Activated naive CD4-positive, alpha-beta T cell treated with anti-CD3 and anti-CD28 coated beads, Interleukin-2, amount 50 U/mL, for 24 hours (primary cell): Measurements from ENCODE around the gene PHPT1.
A peak's percentile ranks its signal among the peaks of the same experiment; 100 is the strongest.
"Not testable (repeated sequence)": the region's sequence is repeated elsewhere in the genome, so short reads cannot be mapped to it uniquely, and the experiment has no call there.

Source experiments
- H3K27ac Mint-ChIP-seq: one replicate; pipeline ENCODE4 v1.8.0; 2021; ENCODE audit warnings: mild to moderate bottlenecking, mixed read lengths
- H3K27me3 Mint-ChIP-seq: one replicate; pipeline ENCODE4 v1.8.0; 2021; ENCODE audit warnings: mixed read lengths
- H3K36me3 Mint-ChIP-seq: one replicate; pipeline ENCODE4 v1.8.0; 2021; ENCODE audit warnings: mixed read lengths
- H3K4me1 Mint-ChIP-seq: one replicate; pipeline ENCODE4 v1.8.0; 2021; ENCODE audit warnings: mixed read lengths
- H3K4me3 Mint-ChIP-seq: one replicate; pipeline ENCODE4 v1.8.0; 2021; ENCODE audit warnings: mild to moderate bottlenecking, mixed read lengths
- H3K9me3 Mint-ChIP-seq: one replicate; pipeline ENCODE4 v1.8.0; 2021; ENCODE audit warnings: mixed read lengths

Gene PHPT1

DNA sequence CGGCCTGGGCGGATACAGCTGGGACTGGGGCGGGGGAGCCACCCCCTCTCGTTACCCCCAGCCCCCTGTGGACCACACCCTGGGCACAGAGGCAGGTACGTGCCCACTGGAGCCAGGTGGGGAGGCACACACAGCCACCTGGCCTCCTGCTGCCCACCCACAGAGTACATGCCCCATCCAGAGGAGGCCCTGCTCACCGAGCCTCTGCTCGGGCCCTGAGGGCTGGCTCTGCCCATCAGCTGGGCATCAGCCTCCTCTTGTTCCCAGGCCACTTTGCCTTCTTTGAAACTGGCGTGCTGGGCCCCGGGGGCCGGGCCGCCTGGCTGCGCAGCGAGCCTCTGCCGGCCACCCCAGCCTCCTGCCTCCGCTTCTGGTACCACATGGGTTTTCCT lies 9.2 kb downstream of the PHPT1 start:
- no peaks in the 10 kb centered on the region for H3K27me3 Mint-ChIP-seq
- no peaks in the 10 kb centered on the region for H3K4me1 Mint-ChIP-seq

DNA sequence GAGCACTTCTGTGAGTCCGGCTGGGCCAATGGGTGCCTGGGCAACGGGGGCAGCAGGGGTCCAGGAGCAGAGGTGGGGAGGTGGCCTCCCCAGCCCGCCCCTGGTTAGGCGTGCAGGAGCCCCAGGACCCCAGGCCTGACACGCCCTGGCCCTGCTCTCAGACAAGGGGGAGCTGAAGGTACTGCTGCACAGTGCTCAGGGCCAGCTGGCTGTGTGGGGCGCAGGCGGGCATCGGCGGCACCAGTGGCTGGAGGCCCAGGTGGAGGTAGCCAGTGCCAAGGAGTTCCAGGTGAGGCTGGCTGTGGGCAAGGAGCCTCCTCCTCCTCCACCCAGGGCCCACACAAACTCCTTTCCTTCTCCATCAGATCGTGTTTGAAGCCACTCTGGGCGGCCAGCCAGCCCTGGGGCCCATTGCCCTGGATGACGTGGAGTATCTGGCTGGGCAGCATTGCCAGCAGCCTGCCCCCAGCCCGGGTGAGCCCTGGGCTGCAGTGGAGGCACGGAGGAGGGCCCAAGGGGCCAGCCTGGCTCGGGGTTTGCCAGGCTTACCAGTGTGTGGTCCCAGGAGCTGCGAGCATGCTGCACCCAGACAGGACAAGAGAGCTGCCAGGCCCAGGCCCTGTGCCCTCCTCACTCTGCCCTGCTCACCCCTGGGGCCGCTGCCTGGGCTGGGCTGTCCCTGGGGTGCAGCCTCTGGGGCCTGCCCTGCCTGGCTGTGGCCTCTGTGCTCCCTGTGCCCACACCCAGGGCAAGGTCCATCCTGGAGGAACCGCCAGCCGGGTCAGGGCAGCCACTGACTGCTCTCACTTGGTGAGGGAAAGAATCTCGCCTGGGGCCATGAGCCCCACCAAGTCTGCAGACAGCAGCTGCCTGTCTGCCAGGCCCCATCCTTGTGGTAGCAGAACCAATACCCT lies 9.9 kb downstream of the PHPT1 start:
- Mint-ChIP-seq H3K27me3 (no peaks in the 10 kb centered on the region), H3K36me3 (peaks cover 1% of the 10 kb centered on the region), H3K27ac (no peak overlapping the region), H3K4me3 (no peak overlapping the region), H3K4me1 (peaks cover 5% of the 10 kb centered on the region), H3K9me3 (no peaks in the 10 kb centered on the region)

More for the DNA sequence above, 9.2 kb downstream of the PHPT1 start:
- no peak overlapping the region for H3K27ac Mint-ChIP-seq
- no peaks in the 10 kb centered on the region for H3K9me3 Mint-ChIP-seq
- no peak overlapping the region for H3K4me3 Mint-ChIP-seq
- no peaks in the 10 kb centered on the region for H3K36me3 Mint-ChIP-seq

DNA sequence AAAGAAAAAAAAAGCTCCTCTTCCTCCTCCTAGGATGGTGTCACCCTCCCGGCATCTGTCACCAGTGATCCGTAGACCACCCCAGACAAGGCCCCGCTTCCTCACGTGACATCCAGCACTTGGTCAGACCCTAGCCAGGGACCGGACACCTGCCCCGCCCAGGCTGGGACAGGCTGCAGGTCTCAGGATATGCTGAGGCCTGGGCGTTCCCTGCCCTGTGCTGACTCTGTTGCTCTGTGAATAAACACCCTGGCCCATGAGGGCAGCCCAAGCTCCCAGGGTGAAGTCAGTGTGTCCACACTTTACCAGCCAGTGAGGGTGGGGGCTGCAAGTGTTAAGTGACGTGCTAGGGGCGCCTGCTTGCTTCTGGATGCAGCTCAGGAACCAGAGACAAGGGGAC lies 11.3 kb downstream of the PHPT1 start:
- H3K27me3 Mint-ChIP-seq = no peaks in the 10 kb centered on the region
- H3K4me1 Mint-ChIP-seq = peaks cover 8% of the 10 kb centered on the region
- H3K27ac Mint-ChIP-seq = no peak overlapping the region
- no peaks in the 10 kb centered on the region for H3K9me3 Mint-ChIP-seq
- peaks cover 1% of the 10 kb centered on the region for H3K36me3 Mint-ChIP-seq
- no peak overlapping the region for H3K4me3 Mint-ChIP-seq

DNA sequence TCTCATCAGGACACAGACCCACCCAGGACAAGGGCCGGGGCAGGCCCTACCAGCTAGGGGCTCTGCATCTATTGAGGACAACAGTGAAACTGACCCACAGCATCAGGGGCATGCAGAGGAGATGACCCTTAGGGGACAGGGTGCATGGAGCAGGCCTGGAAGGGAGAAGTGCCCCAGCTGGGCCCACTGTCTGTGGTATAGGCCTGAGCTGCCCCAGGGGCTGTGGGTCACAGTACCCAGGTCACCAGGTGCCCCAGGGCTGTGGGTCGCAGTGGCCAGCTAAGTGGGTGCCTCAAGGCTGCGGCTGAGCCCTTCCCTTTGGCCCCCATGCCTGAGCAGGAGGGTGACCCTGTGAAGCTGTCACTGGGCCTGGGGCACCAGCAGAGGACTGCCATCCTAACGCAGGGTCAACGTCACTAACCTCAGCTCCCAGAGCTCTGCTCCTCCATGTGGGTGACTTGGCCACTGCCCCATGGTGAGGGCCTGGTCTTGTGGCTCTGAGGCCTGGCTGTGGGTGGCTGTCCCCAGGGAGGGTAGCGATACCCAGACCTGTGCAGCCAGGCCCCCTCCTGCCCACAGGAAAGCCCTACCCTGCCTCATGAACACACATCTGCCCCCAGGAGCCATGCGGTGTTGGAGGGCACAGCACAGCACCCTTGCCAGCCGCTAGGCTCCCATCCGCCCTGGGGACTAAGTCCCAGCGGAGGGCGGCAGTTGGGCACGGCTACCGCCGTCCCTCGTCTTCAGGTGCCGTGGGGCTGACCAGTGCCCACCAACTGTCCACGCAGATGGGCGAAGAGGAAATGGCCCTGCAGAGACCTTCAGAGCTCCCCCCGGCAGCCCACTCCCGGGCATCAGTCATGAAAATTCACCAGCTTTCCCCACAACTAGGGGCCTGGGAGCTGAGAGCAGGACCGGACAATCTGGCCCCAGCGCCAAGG lies 12.0 kb downstream of the PHPT1 start:
- peaks cover 1% of the 10 kb centered on the region for H3K36me3 Mint-ChIP-seq
- no peaks in the 10 kb centered on the region for H3K9me3 Mint-ChIP-seq
- no peak overlapping the region for H3K4me3 Mint-ChIP-seq
- no peaks in the 10 kb centered on the region for H3K27me3 Mint-ChIP-seq
- peaks cover 8% of the 10 kb centered on the region for H3K4me1 Mint-ChIP-seq
- H3K27ac Mint-ChIP-seq = no peak overlapping the region

DNA sequence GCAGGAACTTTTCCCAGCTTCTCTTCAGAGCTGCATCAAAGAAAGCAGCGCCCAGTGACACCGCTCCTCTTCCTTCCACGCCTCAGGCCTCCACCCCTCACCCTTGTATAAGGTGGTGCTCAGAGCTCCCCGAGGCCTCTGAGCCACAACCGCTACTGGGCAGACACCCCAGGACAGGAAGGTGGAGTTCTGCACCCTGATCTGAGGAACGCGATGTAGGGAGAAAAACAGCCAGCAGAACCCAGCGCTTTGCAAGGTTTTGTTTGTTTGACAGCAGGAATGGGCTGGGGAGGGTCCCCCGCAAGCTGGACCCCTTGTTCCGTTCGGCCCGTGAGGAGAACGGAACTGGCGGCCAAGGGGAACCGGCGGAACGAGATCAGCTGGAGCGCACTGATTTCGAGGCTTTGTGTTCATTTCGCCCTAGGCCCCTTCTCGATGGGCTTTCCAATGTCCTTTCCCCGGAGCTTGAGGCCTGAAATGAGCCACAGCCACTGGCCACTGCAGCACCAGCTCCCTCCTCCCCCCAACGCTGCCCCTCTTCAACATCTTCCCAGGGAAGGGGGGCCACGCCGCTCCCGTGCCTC lies 12.8 kb downstream of the PHPT1 start:
- Mint-ChIP-seq H3K4me1 (peaks cover 8% of the 10 kb centered on the region), H3K36me3 (peaks cover 1% of the 10 kb centered on the region), H3K27ac (no peak overlapping the region), H3K9me3 (no peaks in the 10 kb centered on the region), H3K27me3 (no peaks in the 10 kb centered on the region), H3K4me3 (no peak overlapping the region)

DNA sequence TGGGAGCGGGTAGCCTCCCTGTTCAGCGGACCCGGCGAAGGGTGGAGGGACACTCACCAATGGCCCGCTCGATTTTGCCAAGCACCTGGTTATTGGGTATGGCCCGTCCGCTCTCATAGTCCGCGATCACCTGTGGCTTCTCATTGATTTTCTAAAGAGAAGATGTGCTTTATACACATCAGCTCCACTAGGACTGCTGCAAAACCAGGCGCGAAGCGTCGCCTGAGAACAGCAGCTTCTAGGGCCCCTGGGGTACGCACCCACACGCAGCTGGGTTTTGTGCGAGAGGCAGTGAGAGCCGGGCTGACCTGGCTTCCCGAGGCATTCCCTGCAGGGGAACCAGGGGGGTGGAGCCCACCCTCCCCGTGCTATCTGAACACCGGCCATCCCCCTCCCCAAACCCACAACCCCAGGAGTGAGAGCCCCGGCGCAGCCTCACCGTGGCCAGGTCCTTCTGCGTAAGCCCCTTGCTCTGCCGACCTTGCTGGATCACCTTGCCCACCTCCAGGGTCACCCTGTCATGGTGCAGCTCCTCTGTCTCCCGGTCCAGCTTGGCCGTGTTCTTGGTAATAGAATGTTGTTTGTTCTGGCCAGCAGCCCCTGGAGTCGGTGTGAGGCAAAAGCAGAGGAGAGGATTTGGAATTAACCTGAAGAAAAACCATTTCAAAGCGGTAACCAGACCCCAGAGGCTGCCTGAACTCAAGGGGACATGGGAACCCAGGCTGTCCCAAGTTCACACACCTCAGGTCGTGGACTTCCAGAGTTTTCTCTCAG lies 13.8 kb downstream of the PHPT1 start:
- peaks cover 8% of the 10 kb centered on the region for H3K4me1 Mint-ChIP-seq
- peaks cover 1% of the 10 kb centered on the region for H3K36me3 Mint-ChIP-seq
- no peak overlapping the region for H3K27ac Mint-ChIP-seq
- H3K9me3 Mint-ChIP-seq = no peaks in the 10 kb centered on the region
- no peaks in the 10 kb centered on the region for H3K27me3 Mint-ChIP-seq
- H3K4me3 Mint-ChIP-seq = no peak overlapping the region

DNA sequence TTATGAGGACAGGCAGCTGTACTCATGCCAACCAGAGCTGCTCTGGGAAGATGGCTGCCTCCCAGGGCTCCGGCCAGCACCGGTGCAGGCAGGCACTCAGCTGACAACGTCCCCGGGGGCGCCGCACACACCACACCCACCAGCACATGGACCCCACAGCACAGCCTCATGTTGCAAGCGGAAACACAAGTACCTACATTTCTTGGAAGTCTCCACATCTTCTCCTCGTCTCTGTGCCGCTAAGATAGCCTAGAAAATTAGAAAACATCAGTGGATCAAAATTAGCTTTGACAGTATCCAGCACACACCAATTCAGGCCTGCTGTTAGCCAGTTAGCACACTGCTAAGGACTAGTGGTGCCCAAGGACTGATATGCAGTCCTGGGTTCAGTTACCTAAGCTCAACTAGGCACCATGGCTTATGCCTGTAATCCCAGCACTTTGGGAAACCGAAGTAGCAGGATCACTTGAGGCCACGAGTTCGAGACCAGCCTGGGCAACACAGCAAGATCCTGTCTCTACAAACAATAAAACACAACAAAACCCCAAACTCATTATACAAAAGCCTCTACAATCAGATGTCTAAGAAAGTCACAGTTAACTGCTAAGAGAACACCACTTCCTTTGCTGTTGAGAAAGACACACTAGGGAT lies 14.5 kb downstream of the PHPT1 start:
- Mint-ChIP-seq H3K27me3 (no peaks in the 10 kb centered on the region), H3K27ac (peak overlapping the region; percentile 55), H3K4me1 (peaks cover 8% of the 10 kb centered on the region), H3K9me3 (no peaks in the 10 kb centered on the region), H3K4me3 (peak overlapping the region; percentile 23), H3K36me3 (peaks cover 1% of the 10 kb centered on the region)

DNA sequence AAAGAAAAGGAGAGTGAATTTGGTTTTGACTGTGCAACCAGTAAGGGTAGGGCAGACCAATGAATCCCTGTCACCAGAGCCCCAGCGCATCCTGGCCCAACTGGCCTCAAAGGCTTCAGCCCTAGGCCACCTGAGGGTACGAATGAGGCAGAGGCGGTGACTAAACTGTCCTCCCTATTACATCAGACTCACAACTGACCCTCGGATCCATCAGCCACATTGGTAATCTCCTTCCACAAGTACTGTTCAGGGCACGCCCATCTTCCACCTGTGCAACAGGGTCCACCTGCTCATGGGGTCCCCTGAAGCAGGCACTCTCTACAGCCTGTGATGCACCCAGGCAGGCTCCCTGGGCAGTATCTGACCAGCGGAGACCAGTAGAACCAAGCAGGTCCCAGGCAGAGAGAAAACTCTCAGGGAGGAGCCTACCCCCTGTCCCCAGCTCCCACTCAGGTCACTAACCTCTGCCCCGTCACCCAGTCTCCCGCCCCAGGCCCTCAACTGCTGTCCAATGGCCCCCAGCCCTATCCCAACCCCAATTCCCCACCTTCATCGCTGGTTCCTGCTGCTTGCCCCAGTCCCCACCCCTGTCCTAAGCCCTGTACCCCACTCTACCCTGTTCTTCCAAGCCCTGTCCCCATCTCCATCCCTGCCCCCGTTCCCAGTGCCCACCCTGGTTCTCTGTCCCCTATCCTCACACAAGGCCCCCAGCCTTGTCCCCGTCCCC lies 16.0 kb downstream of the PHPT1 start:
- peak overlapping the region; percentile 65 for H3K27ac Mint-ChIP-seq
- peaks cover 13% of the 10 kb centered on the region for H3K4me1 Mint-ChIP-seq
- H3K4me3 Mint-ChIP-seq = peak overlapping the region; percentile 84
- no peaks in the 10 kb centered on the region for H3K27me3 Mint-ChIP-seq
- H3K9me3 Mint-ChIP-seq = no peaks in the 10 kb centered on the region
- H3K36me3 Mint-ChIP-seq = peaks cover 1% of the 10 kb centered on the region

DNA sequence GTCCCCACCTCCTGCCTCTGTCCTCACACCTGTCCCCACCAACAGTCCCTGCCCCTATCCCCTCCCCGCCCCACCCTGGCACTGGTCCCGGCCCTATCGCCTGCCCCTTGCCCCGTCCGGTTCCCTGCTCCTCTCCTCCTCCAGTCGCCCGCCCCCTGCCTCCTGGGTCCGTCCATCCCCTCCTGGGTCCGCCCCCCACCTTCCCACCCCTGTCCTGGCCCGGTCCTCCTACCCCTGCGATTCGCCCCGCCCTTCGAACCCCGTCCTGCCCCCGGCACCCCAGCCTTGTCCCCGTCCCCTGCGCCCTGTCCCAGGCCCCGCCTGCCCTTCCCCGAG lies 16.5 kb downstream of the PHPT1 start:
- peak overlapping the region; percentile 65 for H3K27ac Mint-ChIP-seq
- H3K4me3 Mint-ChIP-seq = peak overlapping the region; percentile 84
- no peaks in the 10 kb centered on the region for H3K9me3 Mint-ChIP-seq
- no peaks in the 10 kb centered on the region for H3K27me3 Mint-ChIP-seq
- H3K36me3 Mint-ChIP-seq = peaks cover 1% of the 10 kb centered on the region
- peaks cover 13% of the 10 kb centered on the region for H3K4me1 Mint-ChIP-seq

DNA sequence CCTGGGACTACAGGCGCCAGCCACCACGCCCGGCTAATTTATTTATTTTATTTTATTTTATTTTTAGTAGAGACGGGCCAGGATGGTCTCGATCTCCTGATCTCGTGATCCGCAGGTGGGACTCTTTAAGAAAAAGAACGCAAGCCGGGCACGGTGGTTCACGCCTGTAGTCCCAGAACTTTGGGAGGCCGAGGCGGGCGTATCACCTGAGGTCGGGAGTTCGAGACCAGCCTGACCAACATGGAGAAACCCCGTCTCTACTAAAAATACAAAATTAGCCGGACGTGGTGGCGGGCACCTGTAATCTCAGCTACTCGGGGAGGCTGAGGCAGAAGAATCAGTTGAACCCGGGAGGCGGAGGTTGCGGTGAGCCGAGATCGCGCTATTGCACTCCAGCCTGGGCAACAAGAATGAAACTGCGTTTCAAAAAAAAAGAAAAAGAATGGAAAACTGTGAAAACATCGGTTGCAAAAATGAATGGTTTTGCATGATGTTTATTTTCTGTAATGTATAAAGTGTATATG lies 17.8 kb downstream of the PHPT1 start:
- Mint-ChIP-seq H3K4me1 (peaks cover 13% of the 10 kb centered on the region), H3K4me3 (peak overlapping the region; percentile 73), H3K27ac (peak overlapping the region; percentile 23)
- not testable (repeated sequence) for H3K36me3 Mint-ChIP-seq, H3K27me3 Mint-ChIP-seq, H3K9me3 Mint-ChIP-seq

DNA sequence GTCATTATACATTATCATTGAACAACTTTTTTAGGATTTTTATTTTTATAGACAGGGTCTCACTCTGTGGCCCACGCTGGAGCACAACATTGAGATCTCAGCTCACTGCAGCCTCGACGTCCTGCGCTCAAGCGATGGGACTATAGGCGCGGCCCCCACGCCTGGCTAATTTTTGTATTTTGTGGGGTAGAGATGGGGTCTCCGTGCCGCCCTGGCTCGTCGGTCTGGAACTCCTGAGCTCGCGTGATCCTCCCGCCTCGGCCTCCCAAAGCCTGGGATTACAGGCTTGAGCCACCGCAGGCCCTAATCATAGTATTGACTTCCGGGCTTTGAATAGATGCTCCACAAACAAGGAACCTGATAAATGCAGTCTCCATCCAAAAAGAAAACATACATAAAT lies 18.3 kb downstream of the PHPT1 start:
- Mint-ChIP-seq H3K27ac (no peak overlapping the region), H3K4me3 (peak overlapping the region; percentile 73), H3K27me3 (no peaks in the 10 kb centered on the region), H3K4me1 (peaks cover 13% of the 10 kb centered on the region), H3K9me3 (no peaks in the 10 kb centered on the region), H3K36me3 (peaks cover 1% of the 10 kb centered on the region)

DNA sequence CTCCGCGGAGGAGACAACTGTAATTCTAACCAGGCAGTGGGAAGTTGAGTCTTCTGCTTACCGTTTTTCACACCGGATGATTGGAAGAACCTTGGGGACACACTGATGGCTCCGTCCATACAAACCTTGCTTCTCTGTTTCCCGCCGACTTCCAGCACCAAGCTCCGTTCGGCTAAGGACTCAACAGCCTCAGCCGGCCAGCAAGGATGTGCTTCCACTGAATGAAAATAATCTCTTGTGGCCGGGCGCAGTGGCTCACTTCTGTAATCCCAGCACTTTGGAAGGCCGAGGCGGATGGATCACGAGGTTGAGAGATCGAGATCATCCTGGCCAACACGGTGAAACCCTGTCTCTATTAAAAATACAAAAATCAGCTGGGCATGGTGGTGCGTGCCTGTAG lies 18.7 kb downstream of the PHPT1 start:
- Mint-ChIP-seq H3K9me3 (no peaks in the 10 kb centered on the region), H3K36me3 (peaks cover 1% of the 10 kb centered on the region), H3K4me1 (peaks cover 13% of the 10 kb centered on the region), H3K27ac (no peak overlapping the region), H3K27me3 (no peaks in the 10 kb centered on the region), H3K4me3 (peak overlapping the region; percentile 73)

DNA sequence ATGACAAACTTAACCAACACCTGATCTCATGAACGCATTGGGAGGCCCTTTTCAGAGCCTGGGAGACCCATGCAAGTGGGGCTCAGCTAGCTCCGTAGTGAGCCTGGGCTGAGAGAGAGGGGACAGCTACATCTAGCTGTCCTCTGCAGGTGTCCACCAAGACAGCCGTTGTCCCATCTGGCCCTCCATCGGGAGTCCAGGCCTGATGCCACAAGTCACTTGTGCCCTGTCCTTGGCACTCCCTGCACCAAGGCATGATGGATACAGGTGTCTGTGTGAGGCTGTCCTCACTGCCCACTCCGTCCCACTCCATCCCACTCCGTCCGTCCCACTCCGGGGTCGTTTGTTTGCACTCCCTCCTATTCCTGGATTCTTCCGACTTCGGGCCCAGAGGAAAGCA lies 19.4 kb downstream of the PHPT1 start:
- Mint-ChIP-seq H3K27me3 (no peaks in the 10 kb centered on the region), H3K4me1 (peaks cover 11% of the 10 kb centered on the region), H3K4me3 (peak overlapping the region; percentile 39), H3K27ac (no peak overlapping the region), H3K9me3 (no peaks in the 10 kb centered on the region), H3K36me3 (peaks cover 1% of the 10 kb centered on the region)

DNA sequence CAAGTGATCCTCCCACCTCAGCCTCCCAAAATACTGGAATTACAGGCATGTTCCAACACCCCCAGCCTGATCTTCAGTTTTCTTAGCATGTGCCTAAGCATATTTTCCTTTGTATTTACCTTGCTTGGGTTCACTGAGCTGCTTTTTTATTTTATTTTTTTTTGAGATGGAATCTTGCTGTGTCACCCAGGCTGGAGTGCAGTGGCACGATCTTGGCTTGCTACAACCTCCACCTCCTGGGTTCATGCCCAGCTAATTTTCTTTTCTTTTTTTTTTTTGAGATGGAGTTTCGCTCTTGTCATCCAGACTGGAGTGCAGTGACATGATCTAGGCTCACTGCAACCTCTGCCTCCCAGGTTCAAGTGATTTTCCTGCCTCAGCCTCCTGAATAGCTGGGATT lies 20.4 kb downstream of the PHPT1 start:
- not testable (repeated sequence) for H3K4me3 Mint-ChIP-seq, H3K4me1 Mint-ChIP-seq, H3K27me3 Mint-ChIP-seq, H3K36me3 Mint-ChIP-seq, H3K27ac Mint-ChIP-seq, H3K9me3 Mint-ChIP-seq
